GM12872 (cell line): ENCODE data around the gene COL4A1.

Experiments used
- CTCF ChIP-seq: IDR thresholded peaks from 3 replicates; pipeline ENCODE4 v1.5.1; 2011; ENCODE audit warnings: low read depth, mild to moderate bottlenecking, low read length, moderate library complexity; ENCODE audit not compliant: insufficient read depth

COL4A1 gene

DNA sequence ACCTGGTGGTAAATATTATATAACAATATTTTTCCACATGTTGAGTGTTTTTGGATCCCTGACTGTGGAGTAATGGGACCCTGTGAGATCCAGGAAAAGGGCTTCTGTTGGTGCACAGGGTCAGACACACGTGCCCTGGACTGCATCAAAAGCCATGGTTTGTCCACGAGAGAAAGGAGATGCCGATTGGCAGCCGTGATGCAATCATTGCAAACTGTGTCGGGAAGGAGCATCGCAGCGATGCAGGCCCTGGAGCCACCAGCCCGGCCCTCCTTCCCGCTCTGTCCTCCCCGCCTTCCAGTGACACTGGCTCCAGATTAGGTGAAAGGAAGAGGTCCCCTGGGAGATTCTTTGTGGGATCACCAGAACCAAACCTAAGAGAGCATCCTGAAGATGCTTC is 9.2 kb upstream of the COL4A1 start:
- no peak for TF ChIP-seq CTCF

DNA sequence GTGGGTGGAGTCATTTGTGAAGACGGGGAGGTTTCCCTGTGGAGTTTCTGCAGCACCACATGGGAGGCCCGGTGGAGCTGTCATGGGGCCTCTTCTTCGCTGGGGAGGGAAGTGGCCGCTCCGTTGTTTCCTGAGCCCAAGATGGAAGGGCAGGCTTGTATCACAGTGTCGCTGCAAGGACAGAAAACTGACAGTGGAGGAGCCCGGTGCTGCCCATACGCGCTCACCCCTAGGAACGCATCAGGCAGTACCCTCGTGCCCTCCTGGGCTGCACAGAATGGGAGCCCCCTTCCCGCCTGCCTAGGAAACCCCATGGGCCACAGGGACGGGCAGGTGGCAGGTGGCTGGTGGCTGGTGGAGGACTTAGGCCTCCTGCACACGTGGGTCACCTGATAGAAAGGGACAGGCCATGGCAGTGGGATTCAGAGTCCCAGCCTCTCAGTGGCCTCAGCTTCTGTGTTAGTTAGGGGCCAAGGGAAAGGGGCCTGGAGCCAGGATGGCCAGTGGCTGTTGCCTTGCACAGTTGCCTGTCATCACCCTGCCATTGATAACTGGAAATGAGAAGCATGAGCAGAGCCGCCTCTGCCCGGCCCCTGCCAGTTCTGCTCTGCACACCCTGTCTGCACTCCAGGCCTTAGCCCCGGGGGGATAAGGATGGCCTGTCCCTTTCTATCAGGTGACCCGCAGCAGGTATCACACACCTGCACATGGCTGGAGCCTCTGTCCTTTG is 7.7 kb upstream of the COL4A1 start:
- no peak for TF ChIP-seq CTCF

- TF ChIP-seq CTCF: no peak
These were observed 5.5 kb upstream of the COL4A1 start for GRCh38 chr13:110312339-110313031.

DNA sequence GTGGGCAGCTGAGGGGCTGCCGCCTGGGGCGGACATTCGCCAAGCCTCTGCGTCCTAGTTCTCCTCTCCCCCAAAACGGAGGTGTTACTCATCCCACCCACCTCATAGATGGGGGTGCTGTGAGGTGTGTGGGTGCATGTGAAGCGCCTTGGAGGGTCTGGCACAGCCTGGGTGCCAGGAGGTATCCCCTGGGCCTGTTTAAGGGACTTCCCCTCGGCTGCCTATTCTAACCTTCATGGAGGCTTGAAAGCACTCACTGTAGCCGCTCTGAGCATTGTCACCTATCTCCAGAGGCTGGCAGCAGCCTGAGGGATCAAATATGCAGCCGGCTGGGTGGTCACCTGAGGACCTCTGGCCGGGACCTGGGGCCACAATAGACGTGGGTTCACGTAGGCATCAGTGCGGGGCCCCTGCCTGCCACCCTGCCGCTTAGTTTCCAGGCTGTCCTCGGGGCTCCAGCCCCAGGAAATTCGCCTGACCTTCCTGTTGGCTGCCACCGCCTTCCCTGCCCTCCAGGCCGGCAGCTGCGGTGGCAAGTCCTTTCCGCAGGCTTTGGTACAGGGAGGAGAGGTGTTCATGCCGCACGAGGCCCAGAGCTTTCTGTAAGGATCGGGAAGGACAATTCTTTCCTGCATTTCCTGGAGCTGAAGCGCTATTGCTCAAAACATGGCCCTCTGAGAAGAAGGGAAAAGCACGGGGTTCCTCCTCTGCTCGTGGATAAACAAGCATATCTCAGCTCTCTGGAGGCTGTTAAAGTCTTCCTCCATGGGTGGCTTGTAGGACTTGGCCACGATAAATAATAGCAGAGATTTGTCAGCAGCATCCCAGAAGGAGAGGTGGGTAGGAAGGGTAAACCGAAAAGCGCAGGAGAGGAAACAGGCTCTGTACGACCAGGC is 4.7 kb upstream of the COL4A1 start:
- TF ChIP-seq CTCF: no peak

DNA sequence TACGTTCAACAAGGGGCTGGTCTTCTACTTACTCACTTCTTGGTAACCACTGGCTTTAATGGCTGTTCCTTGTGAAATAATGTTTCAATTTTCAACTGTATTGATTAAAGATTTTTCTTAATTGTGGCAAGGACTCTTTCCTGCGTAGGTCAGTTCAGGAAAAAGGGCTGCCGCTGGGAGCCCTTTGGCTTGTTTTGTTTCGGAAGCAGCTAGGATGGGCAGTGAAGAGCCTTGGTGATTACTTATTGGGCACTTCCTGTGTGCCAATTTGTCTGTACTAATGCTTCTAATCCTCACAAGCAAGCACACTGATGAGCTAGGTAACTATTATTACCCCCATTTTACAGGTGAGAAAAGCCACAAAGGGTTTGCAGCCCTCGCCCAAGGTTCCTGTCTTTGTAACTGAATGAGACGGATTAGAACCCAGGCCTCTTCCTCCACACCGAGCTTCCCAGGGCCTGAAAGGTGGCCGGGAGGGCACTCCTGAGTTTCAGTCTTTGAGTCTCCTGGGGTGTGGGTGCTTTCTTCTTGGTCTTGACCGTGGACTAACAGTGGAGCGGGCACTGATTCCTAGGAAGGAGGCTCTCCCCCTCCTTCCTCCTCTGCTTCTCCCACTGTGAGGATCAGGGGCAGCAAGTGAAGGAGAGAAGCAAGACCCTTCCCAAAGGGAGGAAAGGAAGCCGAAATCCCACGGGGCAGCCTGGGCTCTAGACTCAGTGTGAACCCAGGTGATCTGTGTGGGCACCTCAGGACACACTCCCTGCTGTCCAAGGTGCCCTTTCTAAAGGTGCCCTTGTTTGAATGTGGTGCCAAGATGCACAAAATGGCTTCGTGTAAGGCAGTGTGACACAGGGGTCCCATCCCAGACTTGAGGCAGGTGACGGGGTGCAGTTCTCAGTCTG is 3.8 kb upstream of the COL4A1 start:
- TF ChIP-seq CTCF: no peak

- no peak for TF ChIP-seq CTCF
These were observed 2.9 kb upstream of the COL4A1 start for GRCh38 chr13:110309661-110310524.
